MCF 10A (cell line): ENCODE data around the gene TCERG1L. TPM values are rescaled to one million over a fixed set of nuclear protein-coding genes. Genes with fewer than 3 reads are reported as not detected.

Source experiments
- BruUV-seq: library from RNA; stranded (reverse); fragments of 400-500 nt; replicated peaks from 2 replicates; lab custom pipeline; 2021; lab: Mats Ljungman, UMichigan
- CTCF ChIA-PET: fragments of 300-600 bp; sonication (Branson Sonifier 250); formaldehyde crosslinking; extraction: SDS; loops from one replicate; lab custom pipeline; 2021; ENCODE audit warnings: antibody characterized with exemption, inconsistent platforms; lab: Yijun Ruan, JAX
- POLR2A ChIA-PET: fragments of 300-600, 350-650 bp; sonication (Branson Sonifier 250); formaldehyde crosslinking; extraction: SDS; loops from one replicate; lab custom pipeline; 2020; ENCODE audit warnings: antibody characterized with exemption, inconsistent platforms; lab: Yijun Ruan, JAX
- DNase-seq: peaks from one replicate; pipeline ENCODE4 v3.0.0-alpha.2; 2018; ENCODE audit not compliant: unreplicated experiment
- H3K27ac Mint-ChIP-seq: one replicate; pipeline ENCODE4 v1.8.0; 2022; ENCODE audit warnings: mild to moderate bottlenecking, low read depth, mixed read lengths; ENCODE audit not compliant: unreplicated experiment
- H3K27me3 Mint-ChIP-seq: one replicate; pipeline ENCODE4 v1.8.0; 2022; ENCODE audit warnings: mixed read lengths; ENCODE audit not compliant: insufficient read depth, unreplicated experiment
- H3K36me3 Mint-ChIP-seq: one replicate; pipeline ENCODE4 v1.8.0; 2022; ENCODE audit warnings: mild to moderate bottlenecking, moderate library complexity, mixed read lengths; ENCODE audit not compliant: insufficient read depth, unreplicated experiment
- H3K4me1 Mint-ChIP-seq: one replicate; pipeline ENCODE4 v1.8.0; 2022; ENCODE audit warnings: mixed read lengths; ENCODE audit not compliant: insufficient read depth, unreplicated experiment
- H3K4me3 Mint-ChIP-seq: one replicate; pipeline ENCODE4 v1.8.0; 2022; ENCODE audit warnings: mild to moderate bottlenecking, moderate library complexity, mixed read lengths; ENCODE audit not compliant: unreplicated experiment
- H3K9me3 Mint-ChIP-seq: one replicate; pipeline ENCODE4 v1.8.0; 2022; ENCODE audit warnings: mixed read lengths; ENCODE audit not compliant: unreplicated experiment
- intact Hi-C: fragments of 100-400 bp; cut with micrococcal nuclease; formaldehyde crosslinking; loops from 2 replicates; pipeline ENCODE4 v1.14.1; 2022
- total RNA-seq: library from RNA; stranded (reverse); gene quantifications from 2 replicates; pipeline ENCODE4 v1.2.3, GENCODE V29; 2022
- TF ChIP-seq, protein P1 (sequence below): fragments of 200-600 bp; IDR thresholded peaks from one replicate; pipeline ENCODE4 v1.8.0; 2022; ENCODE audit warnings: antibody characterized with exemption, mild to moderate bottlenecking; ENCODE audit not compliant: unreplicated experiment

Gene TCERG1L
- total RNA-seq, 1 experiment from 2014 or later, result not detected

DNA sequence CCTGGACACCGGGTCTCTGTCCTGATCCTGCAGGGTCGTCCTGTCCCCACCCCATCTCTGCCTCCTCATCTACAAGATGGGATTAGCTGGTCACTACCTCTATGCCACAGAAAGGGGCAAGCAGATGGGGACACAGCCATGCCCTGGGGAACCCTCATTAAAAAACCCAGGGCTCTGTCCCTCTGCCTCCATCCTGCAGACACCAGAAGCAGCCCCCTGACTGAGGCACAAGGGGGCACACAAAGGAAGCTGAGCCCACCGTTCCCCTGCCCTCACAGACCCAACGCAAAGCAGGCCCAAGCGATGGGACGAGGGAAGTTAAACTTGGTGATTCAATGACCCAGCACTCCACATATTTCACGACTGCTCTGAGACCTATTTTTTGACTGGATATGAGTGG lies 142.4 kb downstream of the TCERG1L start:
- Mint-ChIP-seq H3K36me3 (no peaks in the 10 kb centered on the region), H3K27ac (no peak overlapping the region), H3K27me3 (no peaks in the 10 kb centered on the region), H3K9me3 (peaks cover 10% of the 10 kb centered on the region), H3K4me3 (no peak overlapping the region), H3K4me1 (no peaks in the 10 kb centered on the region)
- intact Hi-C loops, result no loop called here
- ChIA-PET POLR2A (no interaction called here), CTCF (interaction anchor here (0.6 kb wide), 1 partner anchor 19 kb away, joined by 3 read pairs; no protein-coding TSS in a partner anchor)
- TF ChIP-seq, protein P1, sequence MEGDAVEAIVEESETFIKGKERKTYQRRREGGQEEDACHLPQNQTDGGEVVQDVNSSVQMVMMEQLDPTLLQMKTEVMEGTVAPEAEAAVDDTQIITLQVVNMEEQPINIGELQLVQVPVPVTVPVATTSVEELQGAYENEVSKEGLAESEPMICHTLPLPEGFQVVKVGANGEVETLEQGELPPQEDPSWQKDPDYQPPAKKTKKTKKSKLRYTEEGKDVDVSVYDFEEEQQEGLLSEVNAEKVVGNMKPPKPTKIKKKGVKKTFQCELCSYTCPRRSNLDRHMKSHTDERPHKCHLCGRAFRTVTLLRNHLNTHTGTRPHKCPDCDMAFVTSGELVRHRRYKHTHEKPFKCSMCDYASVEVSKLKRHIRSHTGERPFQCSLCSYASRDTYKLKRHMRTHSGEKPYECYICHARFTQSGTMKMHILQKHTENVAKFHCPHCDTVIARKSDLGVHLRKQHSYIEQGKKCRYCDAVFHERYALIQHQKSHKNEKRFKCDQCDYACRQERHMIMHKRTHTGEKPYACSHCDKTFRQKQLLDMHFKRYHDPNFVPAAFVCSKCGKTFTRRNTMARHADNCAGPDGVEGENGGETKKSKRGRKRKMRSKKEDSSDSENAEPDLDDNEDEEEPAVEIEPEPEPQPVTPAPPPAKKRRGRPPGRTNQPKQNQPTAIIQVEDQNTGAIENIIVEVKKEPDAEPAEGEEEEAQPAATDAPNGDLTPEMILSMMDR, result no peak
- DNase-seq, result no peak
- no TSS peak for BruUV-seq

DNA sequence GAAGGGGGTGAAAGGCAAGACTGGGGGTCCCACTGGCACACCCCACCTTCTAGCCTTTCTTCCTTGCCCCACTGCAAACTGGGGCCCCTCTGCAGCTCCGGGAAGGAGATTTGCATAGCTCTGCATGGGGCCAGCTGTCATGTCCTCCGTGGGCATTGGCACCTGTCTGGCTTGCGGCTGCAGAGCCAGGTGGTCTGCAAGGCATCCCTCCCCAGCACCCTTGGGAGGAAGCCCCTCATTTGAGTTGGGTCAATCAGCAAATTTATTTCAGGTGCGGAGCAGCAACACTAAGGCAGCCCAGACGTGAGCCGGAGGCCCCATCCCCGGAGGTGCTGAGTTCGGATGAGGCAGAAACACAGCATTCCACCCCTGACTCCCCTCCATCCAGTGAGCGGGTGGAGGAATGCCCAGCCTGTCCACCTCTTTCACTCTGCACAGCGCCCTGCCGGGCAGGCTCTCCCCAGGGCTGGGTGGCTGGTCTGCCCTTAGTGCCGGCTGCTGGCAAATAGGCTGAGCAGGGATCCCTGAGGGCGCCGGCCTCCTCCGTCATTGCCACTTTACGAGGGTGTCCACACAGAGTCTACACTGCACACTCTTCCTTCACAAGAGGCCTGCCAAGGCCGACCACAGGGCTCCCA lies 143.2 kb downstream of the TCERG1L start:
- ChIA-PET CTCF (no interaction called here), POLR2A (no interaction called here)
- TF ChIP-seq, protein P1, result no peak
- peaks cover 10% of the 10 kb centered on the region for H3K9me3 Mint-ChIP-seq
- no peaks in the 10 kb centered on the region for H3K36me3 Mint-ChIP-seq
- H3K27me3 Mint-ChIP-seq, result no peaks in the 10 kb centered on the region
- intact Hi-C loops, result no loop called here
- no peak overlapping the region for H3K27ac Mint-ChIP-seq
- no peak overlapping the region for H3K4me3 Mint-ChIP-seq
- DNase-seq, result no peak
- H3K4me1 Mint-ChIP-seq, result no peaks in the 10 kb centered on the region
- no TSS peak for BruUV-seq

DNA sequence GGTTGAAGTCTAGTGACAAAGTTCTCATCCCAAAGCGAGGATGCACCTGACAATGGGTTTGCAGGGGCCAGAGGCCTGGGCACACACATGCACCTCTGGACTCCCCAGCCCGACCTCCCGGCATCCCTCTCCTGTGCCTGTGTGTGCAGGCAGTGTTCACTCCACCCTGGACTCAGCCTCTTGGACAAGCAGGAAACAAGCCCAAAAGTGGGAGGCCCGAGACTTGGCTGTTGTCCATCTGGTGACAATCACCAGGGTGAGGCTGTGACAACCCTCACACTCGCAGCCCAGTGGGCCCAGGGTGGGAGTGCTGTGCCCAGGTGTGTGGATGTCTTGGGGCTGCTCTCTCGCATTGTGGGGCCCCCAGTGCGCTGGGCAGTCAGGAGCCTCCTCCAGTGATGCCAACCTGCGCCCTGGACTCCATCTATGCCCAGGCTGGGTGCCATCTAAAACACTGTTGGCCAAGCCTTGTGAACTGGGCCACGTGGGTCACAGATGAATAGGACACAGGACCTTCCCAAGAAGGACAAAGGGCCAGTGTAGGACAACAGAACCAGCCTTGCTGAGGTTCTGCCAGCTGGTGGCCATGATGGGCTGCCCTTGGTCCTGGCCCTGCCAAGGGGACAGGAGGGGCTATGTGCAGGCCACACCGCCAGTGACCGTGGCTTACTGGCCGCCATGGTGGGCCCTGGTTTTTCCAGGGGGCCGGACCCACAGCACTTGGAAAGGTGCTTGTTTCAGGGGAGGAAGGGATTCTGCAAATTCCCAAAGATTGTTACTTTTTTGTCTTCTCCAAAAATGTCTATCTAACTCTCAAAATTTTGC lies 144.3 kb downstream of the TCERG1L start:
- TF ChIP-seq, protein P1, result no peak
- Mint-ChIP-seq H3K36me3 (no peaks in the 10 kb centered on the region), H3K27ac (no peak overlapping the region), H3K9me3 (peaks cover 10% of the 10 kb centered on the region), H3K27me3 (no peaks in the 10 kb centered on the region), H3K4me3 (no peak overlapping the region), H3K4me1 (no peaks in the 10 kb centered on the region)
- BruUV-seq, result no TSS peak
- intact Hi-C loops, result no loop called here
- no peak for DNase-seq
- ChIA-PET CTCF (no interaction called here), POLR2A (no interaction called here)

DNA sequence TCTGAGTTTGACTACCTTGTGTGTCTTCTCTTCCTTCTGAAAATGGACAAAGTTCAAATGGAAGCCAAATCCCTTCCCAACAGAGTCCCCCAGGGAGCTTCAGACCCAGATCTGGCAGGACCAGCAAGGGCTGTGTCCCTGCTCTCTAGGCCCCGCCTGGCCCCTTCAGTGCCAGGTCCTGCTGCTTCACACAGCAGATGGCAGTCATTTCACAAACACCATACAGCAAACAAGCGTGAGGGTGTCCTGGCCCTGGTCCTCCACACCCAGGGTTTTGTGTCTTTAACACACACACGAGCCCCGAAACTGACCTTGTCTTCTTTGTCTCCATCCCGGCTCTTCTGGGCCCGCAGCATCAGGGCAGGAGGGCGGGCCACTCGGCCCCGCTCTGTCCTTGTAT lies 145.0 kb downstream of the TCERG1L start:
- ChIA-PET POLR2A (no interaction called here), CTCF (interaction anchor here (0.7 kb wide), 1 partner anchor 1124 kb away, joined by 3 read pairs; no protein-coding TSS in a partner anchor)
- no peaks in the 10 kb centered on the region for H3K27me3 Mint-ChIP-seq
- H3K36me3 Mint-ChIP-seq, result no peaks in the 10 kb centered on the region
- DNase-seq, result no peak
- no TSS peak for BruUV-seq
- TF ChIP-seq, protein P1, result no peak
- no peaks in the 10 kb centered on the region for H3K4me1 Mint-ChIP-seq
- intact Hi-C loops, result no loop called here
- H3K27ac Mint-ChIP-seq, result no peak overlapping the region
- peaks cover 10% of the 10 kb centered on the region for H3K9me3 Mint-ChIP-seq
- no peak overlapping the region for H3K4me3 Mint-ChIP-seq
